GM15510 (cell line): ENCODE data around the gene PLOD3.

Experiments
- POLR2A ChIP-seq: IDR thresholded peaks from 3 replicates; pipeline ENCODE4 v1.6.1; 2011; ENCODE audit warnings: borderline replicate concordance; ENCODE audit not compliant: insufficient read length; ENCODE audit errors: extremely low read depth

PLOD3 gene

GRCh38 chr7:101240226-101241014 lies 23.0 kb upstream of the PLOD3 start:
- no peak for TF ChIP-seq POLR2A

- TF ChIP-seq POLR2A = no peak
These were observed 22.5 kb upstream of the PLOD3 start for GRCh38 chr7:101239951-101240220.

DNA sequence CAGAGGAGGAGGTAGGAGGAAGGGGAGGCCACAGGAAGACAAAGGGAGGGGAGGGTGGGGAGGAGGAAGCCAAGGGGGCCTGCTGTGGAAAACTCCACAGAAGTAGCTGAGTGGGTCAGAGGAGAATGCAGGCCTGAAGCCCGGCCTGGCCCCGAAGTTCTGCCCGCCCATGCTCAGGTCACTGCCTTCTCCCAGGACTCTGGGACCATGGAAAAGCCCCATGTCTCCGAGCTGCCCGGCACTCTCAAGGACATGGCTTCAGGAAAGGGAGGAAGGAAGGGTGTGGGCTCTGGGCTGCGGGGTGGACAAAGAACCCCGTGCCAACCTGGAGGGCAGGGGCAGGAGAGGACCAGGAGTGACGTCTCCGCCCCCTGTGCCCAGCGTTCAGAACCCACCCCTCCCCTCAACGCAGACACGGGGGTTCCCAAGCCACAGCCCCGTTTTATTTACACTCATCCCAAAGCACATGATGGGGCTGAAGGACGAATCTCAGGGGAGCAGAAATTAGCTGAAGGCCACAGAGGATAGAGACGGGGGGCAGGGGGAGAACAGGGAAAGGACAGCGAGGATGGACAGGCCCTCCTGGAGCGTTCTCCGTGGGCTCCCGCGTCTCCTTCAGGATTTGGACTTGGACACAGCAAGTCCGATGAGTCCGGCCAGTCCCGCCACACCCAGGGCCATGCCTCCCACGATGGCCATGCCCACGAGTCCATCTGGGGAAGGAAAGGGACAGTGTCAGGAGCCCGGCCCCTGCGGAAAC lies 22.0 kb upstream of the PLOD3 start:
- TF ChIP-seq POLR2A = no peak

DNA sequence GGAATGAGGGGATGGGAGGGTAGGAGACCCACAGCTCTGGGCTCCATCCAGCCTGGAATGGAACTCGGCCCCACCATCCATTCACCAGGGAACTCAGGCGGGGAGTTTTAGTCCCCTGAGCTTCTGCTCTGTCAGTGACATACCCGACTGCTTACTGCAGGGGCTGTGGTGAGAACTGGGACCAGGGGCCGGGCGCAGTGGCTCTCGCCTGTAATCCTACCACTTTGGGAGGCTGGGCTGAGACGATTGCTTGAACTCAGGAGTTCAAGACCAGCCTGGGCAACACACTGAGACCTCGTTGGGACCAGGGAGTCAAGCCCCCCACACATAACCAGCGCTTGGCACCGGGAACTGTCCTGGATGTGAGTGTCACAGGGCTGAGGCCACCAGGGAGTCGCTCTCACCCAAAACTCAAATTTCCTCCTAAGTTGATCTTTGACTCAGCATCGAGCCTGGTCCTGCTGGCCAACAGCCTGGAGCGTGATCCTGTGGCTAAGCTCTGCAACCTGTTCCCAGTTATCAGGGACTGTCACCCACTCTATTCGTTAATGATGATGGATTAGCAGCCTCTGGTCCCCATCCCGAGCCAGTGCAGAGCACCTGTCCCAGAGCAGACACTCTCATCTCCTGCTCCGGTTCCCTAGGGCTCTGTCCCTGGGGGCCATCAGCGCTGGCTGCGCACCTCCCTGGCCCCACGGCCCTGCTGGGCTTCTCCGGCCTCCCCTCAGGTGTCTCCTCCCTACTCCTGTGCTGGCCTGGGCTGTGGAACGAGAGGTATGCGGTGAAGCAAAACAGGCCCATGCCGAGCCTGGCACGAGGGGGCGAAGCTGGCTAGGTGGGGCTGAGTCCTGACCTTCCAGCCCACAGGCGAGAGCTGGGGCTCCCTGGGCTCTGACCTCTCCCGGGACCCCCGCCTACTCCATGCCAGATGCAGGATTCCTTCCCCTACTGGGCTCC lies 21.1 kb upstream of the PLOD3 start:
- no peak for TF ChIP-seq POLR2A

GRCh38 chr7:101237206-101238067 lies 20.1 kb upstream of the PLOD3 start, which contains the start of gene CLDN15:
Gene CLDN15 (minus strand): TSS chr7:101237802. CDS start chr7:101237581, 221 bp downstream.
- TF ChIP-seq POLR2A = no peak

DNA sequence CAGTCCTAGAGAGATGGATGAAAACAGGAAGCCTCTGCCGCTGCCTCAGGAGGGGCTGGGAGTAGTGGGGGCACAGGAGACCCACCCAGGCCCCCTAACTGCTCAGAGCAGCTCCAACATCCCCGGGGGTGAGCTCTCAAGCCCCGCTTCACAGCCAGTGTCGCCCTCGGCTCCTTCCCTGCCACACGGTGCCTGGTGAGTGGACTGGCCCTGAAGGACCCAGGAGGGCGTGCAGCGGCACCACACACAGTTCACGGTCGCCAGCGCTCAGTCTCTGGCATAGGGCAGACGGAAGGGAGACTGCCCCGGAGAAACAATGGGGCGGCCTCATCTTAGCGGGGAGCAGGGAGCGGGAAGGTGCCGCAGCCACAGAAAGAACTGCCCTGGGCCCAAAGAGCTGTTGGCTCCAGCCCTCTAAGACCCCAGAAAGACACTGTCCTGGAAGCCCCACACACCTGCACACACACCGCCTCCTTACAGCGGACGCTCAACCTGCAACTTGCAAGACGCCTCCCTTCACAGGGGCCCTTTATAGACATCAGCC lies 19.0 kb upstream of the PLOD3 start:
- no peak for TF ChIP-seq POLR2A

- no peak for TF ChIP-seq POLR2A
These were observed 18.1 kb upstream of the PLOD3 start for GRCh38 chr7:101235522-101235921.

- no peak for TF ChIP-seq POLR2A
These were observed 17.7 kb upstream of the PLOD3 start for GRCh38 chr7:101235050-101235449.

- TF ChIP-seq POLR2A = no peak
These were observed 17.3 kb upstream of the PLOD3 start for GRCh38 chr7:101234636-101235035.

- TF ChIP-seq POLR2A = no peak
These were observed 16.6 kb upstream of the PLOD3 start for GRCh38 chr7:101233907-101234547.

- no peak for TF ChIP-seq POLR2A
These were observed 14.9 kb upstream of the PLOD3 start for GRCh38 chr7:101232141-101232850.

DNA sequence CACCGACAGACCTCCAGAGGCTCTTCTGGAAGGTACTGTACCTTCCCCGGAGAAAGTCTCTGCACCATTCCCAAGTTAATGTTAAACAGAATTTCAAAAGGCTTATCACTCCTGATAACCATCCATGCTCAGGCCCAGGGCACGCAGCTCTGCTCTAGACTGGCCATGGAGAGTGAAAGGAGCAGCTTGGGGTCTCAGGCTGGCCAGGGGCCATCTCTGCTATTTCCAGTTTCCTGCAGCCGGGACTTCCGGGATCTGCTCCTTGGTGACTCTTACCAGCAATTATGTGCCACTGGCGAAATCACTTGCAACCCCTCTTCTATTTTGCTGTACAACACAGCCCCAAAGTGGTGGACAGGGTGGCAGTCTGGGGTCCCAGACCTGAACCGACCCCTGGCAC lies 14.3 kb upstream of the PLOD3 start:
- TF ChIP-seq POLR2A = no peak

DNA sequence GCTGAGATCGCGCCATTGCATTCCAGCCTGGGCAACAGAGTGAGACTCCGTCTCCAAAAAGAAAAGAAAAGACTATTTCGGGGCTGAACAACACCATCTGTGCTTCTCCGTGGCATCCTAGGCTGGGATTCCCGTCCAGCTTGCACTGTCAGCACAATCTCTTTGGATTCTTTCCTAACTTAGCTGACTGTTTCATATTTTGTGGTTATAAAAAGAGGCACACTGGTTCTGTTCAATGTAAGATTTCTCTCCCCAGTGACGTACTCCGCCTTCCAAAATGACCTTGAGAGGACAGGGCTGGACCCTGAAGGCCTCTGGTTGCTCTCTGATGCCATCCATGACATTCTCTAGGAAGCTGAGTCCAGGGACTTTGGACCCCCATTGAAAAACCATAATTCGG lies 9.3 kb upstream of the PLOD3 start:
- TF ChIP-seq POLR2A = no peak
